GM08714 (cell line): ENCODE results near the gene GAS2.
"Not testable (repeated sequence)": the region's sequence is repeated elsewhere in the genome, so short reads cannot be mapped to it uniquely, and the experiment has no call there.

Source experiments
- H3K4me3 ChIP-seq: fragments of 200-500 bp; sonication (Bioruptor generic); 2 replicates; pipeline ENCODE4 v1.5.1; 2014; ENCODE audit warnings: mild to moderate bottlenecking, low read length, inconsistent platforms
- ZNF274 ChIP-seq: IDR thresholded peaks from 2 replicates; pipeline ENCODE4 v1.6.1; 2012; ENCODE audit warnings: mild to moderate bottlenecking, low read depth, low read length

GAS2 gene

DNA sequence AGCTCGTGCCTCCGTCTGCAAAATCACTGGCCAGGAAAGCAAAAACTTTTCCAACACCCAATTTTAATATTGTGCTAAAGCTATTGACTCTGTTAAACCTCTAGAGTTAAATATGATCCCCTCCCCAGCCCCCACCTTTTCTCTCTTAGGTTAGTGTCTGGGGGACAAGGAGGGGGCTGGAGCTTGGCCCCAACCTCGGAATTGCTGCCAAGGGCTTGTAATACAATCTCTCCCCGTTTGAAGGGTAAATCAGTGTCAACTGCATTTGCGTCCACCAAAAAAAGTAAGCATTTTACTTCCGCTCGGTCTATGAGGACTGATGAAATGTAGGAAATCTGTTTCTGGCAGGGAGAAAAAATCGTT is at the start of gene GAS2:
GAS2 (plus strand) TSS at position 287 of the 363 bp plus-strand sequence. CDS start 8,259 bp downstream, outside the sequence.
- TF ChIP-seq ZNF274: no peak
- peak within 1 kb of the TSS; percentile 91 for H3K4me3 ChIP-seq

DNA sequence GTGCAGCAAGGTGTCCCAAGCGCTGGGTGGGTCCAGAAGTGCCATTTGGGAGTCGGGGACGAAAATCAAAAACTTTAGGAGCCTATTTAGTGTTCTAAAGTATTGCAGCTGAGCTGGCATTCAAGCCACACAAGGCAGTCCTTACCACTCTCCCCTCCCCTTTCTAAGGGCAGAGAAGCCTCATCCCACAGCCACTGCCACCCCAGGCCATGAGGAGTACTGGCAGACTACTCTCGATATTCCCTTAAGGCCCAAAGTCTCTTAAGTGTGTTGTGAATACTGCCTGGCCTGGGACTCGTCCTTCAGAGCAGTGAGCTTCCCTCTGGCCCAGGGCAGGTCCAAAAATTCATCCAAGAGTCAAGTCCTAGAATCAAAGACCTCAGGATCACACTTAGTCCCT is 48.5 kb upstream of the GAS2 start:
- no peak overlapping the region for H3K4me3 ChIP-seq
- no peak for TF ChIP-seq ZNF274

- peak overlapping the region; percentile 76 for H3K4me3 ChIP-seq
- no peak for TF ChIP-seq ZNF274
Measured at GRCh38 chr11:22624742-22625447, 41.5 kb upstream of the GAS2 start.

- TF ChIP-seq ZNF274: no peak
- peak within 1 kb of the TSS; percentile 76 for H3K4me3 ChIP-seq
Measured at GRCh38 chr11:22625448-22626287, 40.7 kb upstream of the GAS2 start, which contains the start of gene FANCF. Gene FANCF, minus strand, starts transcription at chr11:22625823. Its CDS starts 13 bp downstream, at chr11:22625810.

GRCh38 chr11:22626573-22627239 is 39.7 kb upstream of the GAS2 start:
- H3K4me3 ChIP-seq: no peak overlapping the region; the same call in 1 of the 2 replicates
- no peak for TF ChIP-seq ZNF274

DNA sequence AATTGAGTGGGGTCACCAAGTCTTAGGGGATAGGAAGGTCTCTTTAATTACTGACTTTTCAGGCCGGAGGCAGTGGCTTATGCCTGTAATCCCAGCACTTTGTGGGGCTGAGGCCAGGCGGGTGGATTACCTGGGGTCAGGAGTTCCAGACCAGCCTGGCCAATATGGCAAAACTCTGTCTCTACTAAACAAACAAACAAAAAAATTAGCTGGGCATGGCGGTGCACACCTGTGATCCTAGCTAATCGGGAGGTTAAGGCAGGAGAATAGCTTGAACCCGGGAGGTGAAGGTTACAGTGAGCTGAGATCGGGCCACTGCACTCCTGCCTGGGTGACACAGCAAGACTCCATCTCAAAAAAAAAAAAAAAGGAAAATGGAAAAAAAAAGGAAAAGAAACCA is 39.0 kb upstream of the GAS2 start:
- TF ChIP-seq ZNF274: no peak
- no peak overlapping the region for H3K4me3 ChIP-seq

GRCh38 chr11:22633354-22633902 is 33.0 kb upstream of the GAS2 start:
- H3K4me3 ChIP-seq: no peak overlapping the region
- TF ChIP-seq ZNF274: no peak

- no peak overlapping the region for H3K4me3 ChIP-seq
- no peak for TF ChIP-seq ZNF274
Measured at GRCh38 chr11:22634897-22635629, 31.3 kb upstream of the GAS2 start.

DNA sequence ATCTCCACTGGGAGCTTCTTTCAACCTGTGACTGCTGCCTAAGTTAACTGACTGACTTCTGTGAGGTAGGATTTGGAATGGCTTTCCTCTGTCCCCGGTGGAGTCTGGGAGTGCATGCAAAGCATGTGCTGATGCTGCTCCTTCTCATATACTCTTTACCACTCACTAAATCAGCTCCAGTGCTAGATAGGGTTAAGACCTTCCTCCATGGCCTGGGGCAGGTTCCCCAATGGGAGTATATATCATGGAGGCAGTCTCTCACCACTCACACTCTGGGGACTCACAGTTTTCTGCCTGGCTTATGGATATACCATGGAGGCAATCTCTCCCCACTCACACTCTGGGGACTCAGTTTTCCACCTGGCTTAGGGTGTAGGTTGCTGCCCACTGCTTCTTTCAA is 30.7 kb upstream of the GAS2 start:
- H3K4me3 ChIP-seq: no peak overlapping the region
- no peak for TF ChIP-seq ZNF274

DNA sequence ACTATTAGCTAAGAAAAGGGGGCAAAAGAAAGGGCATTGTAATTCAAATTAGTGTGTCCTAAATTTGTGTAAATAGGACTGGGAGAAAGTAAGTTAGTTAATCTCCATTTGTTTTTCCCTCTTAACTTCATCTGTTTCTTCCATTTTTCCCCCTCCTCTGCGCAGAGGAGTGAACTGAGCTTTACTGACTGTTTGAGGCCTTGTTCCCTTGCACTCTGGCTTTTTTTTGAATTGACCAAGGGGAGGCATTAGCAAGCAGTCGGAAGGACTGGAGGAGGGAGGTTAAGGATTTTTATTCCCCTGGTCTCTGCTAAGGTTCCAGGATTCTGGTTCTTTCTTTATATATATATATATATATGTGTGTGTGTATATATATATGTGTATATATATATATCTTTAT is 25.5 kb upstream of the GAS2 start:
- no peak overlapping the region for H3K4me3 ChIP-seq
- no peak for TF ChIP-seq ZNF274

DNA sequence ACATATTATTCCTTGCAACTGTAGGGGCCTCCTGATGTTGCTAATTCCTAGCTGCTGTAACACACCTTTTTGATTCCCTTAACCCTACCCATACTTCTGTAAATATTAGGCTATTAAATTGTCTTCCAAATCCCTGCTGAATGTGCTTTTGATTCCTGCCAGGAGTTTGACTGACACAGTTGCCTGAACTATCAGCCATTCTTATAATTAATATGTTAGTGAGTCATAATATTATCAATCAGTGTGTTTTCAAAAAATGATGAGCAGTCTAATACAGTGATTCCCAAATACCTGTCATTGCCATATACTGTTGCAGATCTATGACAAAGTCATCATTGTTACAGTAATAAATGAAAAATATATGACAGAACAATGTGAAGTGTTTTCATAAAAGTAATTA is 24.9 kb upstream of the GAS2 start:
- no peak overlapping the region for H3K4me3 ChIP-seq
- no peak for TF ChIP-seq ZNF274

DNA sequence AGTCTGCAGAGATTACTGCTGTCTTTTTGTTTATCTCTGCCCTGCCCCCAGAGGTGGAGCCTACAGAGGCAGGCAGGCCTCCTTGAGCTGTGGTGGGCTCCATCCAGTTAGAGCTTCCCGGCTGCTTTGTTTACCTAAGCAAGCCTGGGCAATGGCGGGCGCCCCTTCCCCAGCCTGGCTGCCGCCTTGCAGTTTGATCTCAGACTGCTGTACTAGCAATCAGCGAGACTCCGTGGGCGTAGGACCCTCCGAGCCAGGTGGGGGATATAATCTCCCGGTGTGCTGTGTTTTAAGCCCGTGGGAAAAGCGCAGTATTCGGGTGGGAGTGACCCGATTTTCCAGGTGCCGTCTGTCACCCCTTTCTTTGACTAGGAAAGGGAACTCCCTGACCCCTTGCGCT is 14.1 kb upstream of the GAS2 start:
- not testable (repeated sequence) for H3K4me3 ChIP-seq

DNA sequence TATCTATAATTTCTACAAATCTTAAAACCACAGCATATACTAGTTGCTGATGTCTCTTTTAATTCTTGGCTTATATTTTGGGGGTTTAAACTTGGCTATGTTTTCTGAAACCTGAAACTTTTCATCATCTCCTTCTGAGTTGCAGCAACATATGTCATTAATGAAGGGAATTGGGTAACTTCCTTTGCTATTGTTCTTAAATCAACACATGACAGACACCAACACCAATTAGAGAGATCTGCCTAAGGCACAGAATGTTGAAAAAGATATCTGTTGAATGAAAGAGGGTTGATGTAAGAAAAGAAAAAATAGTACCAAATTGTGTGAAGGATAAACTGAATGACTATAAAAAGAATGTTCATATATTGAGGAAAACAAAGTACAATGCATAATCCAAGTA is 10.3 kb upstream of the GAS2 start:
- TF ChIP-seq ZNF274: no peak
- H3K4me3 ChIP-seq: no peak overlapping the region
